ENCODE results near the gene PIK3AP1. TPM values are rescaled to one million over a fixed set of nuclear protein-coding genes. Genes with fewer than 3 reads are reported as not detected.

PIK3AP1 gene
- total and polyA plus RNA-seq, 10 of the 15 experiments (the other 5 are each of a cell fraction or from before 2014, with no cell fraction given): 26.2 to 306 (median 119) TPM

DNA sequence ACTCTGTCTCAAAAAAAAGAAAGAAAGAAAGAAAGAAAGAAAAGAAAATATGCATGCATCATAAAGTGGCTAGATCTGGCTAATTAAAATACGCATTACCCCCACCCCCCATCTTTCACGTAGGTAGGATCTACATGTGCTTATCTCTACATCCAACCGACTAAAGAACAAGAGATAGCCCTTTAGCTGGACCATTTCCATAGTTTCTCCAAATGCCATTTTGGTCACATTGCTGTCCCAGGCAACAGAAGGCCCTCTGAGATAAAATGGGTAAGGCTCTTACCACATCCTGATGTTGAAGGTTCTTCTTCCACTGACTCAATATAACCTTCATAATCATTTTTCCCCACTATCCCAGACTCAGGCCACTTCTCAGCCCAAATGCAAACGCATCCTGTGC, 31.5 kb downstream of the PIK3AP1 start:
- in situ Hi-C loops (cut with MboI) (no loop called here), intact Hi-C loops (cut with micrococcal nuclease; ENCODE audit: unreplicated experiment) (no loop called here)
- ChIA-PET SMC1A (ENCODE audit: uncharacterized antibody, unreplicated experiment) (interaction anchor here (1.3 to 1.4 kb wide), 2 partner anchors 10 to 30 kb away, joined by 3 read pairs; no protein-coding TSS in a partner anchor), CTCF (no interaction called here), RAD21 (ENCODE audit: unreplicated experiment) (no interaction called here), POLR2A (interaction anchor here (0.6 kb wide), 1 partner anchor 395 kb away, joined by 3 read pairs; no protein-coding TSS in a partner anchor)
- Histone ChIP-seq H4K20me1 (ENCODE audit: control insufficient read depth, insufficient read depth) (peaks cover 6% of the 10 kb centered on the region), H2AFZ (ENCODE audit: control insufficient read depth, low read depth, low read length) (no peak overlapping the region), H3K9me3 (replicated peaks; ENCODE audit: control insufficient read depth, insufficient read depth, low read length) (no peaks in the 10 kb centered on the region), H3K4me3 (no peak overlapping the region), H3K27me3 (replicated peaks in 1 of 2; ENCODE audit: control insufficient read depth in 2 of 2, insufficient read depth in 2 of 2, low read length in 1 of 2) (no peaks in the 10 kb centered on the region), H3K27ac (ENCODE audit: control insufficient read depth, insufficient read depth) (no peak overlapping the region), H3K4me2 (ENCODE audit: control insufficient read depth, insufficient read depth) (no peak overlapping the region), H3K4me1 (ENCODE audit: control insufficient read depth, insufficient read depth, low read length) (peaks cover 26% of the 10 kb centered on the region), H3K9ac (ENCODE audit: control insufficient read depth, insufficient read depth, low read length) (no peak overlapping the region), H3K36me3 (ENCODE audit: control insufficient read depth in 2 of 2, insufficient read depth in 2 of 2, low read length in 1 of 2) (peaks cover 5 to 23% of the 10 kb centered on the region in 2 experiments; a peak in 3 of 4 replicates), H3K79me2 (ENCODE audit: control insufficient read depth, insufficient read depth, low read length) (peaks cover 81% of the 10 kb centered on the region)
- no peak for ATAC-seq
- no peak for FAIRE-seq
- no TSS peak for BruUV-seq (replicated peaks)
- 78% methylated on average over 4 of the region's 4 CpGs for WGBS (ENCODE audit: insufficient coverage, insufficient replicate concordance, low lambda C conversion rate, missing lambda C conversion rate)
- TF ChIP-seq, protein P1, sequence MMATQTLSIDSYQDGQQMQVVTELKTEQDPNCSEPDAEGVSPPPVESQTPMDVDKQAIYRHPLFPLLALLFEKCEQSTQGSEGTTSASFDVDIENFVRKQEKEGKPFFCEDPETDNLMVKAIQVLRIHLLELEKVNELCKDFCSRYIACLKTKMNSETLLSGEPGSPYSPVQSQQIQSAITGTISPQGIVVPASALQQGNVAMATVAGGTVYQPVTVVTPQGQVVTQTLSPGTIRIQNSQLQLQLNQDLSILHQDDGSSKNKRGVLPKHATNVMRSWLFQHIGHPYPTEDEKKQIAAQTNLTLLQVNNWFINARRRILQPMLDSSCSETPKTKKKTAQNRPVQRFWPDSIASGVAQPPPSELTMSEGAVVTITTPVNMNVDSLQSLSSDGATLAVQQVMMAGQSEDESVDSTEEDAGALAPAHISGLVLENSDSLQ (IDR thresholded peaks at IDR 0.05): no peak
- TF ChIP-seq YBX1 (IDR thresholded peaks at IDR 0.05) (no peak), EED (IDR thresholded peaks at IDR 0.05; ENCODE audit: low read depth) (no peak)
- no peak for DNase-seq (ENCODE audit: low read depth, low spot score)

DNA sequence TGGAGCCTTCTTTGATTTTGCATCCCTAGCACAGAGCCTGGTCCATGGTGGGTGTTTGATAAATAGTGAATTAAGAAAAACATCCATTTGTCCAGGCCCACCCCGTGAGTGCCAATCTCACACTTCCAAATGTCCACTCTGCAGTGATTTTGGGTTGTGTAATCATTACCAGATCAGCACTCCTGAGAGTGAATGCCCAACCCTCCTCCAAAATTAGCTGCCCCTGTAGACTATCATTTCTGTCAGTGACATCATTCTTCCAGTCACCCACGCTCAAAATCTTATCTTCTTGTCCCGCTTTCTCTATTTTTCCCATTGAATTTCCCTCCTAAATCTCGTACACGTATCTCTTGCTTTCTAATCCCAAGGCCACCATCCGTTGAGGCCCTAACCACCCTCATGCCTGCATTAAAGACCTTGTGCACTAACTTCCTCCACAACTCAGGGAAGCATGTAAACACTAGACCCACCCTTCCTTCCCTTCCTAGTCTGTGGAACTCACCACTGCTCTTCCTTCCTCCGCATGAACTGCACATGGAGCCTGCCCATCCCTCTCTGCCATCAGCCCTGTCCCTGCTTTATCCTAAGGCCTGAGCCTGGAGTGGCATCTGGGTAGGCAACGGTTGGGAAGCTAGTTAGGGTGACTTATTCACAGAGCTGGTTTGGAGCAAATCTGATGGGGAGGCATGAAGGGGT, 32.8 kb downstream of the PIK3AP1 start:
- intact Hi-C loops (cut with micrococcal nuclease; ENCODE audit: unreplicated experiment): no loop called here
- WGBS (ENCODE audit: insufficient coverage, insufficient replicate concordance, low lambda C conversion rate, missing lambda C conversion rate): 42% methylated on average over 8 of the region's 8 CpGs
- POLR2A ChIA-PET: interaction anchor here (0.6 kb wide), 1 partner anchor 42 kb away, joined by 3 read pairs; no protein-coding TSS in a partner anchor

More for the DNA sequence above, 32.8 kb downstream of the PIK3AP1 start:
- ChIA-PET RAD21 (ENCODE audit: unreplicated experiment) (interaction anchor here (0.7 to 1.3 kb wide), 2 partner anchors 30 to 31 kb away, joined by 3 to 4 read pairs; no protein-coding TSS in a partner anchor), SMC1A (ENCODE audit: uncharacterized antibody, unreplicated experiment) (interaction anchor here (1.1 to 2.7 kb wide), 4 partner anchors 11 to 77 kb away, joined by 3 to 14 read pairs (median 3); no protein-coding TSS in a partner anchor), CTCF (interaction anchor here (1.1 to 1.3 kb wide), 2 partner anchors 14 to 39 kb away, joined by 3 to 4 read pairs; no protein-coding TSS in a partner anchor)
- TF ChIP-seq, protein P2, sequence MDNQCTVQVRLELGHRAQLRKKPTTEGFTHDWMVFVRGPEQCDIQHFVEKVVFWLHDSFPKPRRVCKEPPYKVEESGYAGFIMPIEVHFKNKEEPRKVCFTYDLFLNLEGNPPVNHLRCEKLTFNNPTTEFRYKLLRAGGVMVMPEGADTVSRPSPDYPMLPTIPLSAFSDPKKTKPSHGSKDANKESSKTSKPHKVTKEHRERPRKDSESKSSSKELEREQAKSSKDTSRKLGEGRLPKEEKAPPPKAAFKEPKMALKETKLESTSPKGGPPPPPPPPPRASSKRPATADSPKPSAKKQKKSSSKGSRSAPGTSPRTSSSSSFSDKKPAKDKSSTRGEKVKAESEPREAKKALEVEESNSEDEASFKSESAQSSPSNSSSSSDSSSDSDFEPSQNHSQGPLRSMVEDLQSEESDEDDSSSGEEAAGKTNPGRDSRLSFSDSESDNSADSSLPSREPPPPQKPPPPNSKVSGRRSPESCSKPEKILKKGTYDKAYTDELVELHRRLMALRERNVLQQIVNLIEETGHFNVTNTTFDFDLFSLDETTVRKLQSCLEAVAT (IDR thresholded peaks at IDR 0.05): 0 out of 2 replicates have a peak, but pooled peaks have one; percentile 27
- TF ChIP-seq SIN3A (IDR thresholded peaks at IDR 0.05; ENCODE audit: low read depth, low read length) (no peak), HDGF (IDR thresholded peaks at IDR 0.05) (0 out of 2 replicates have a peak, but pooled peaks have one; percentile 31), RBBP5 (conservative IDR thresholded peaks at IDR 0.05) (no peak)
- BruUV-seq (replicated peaks): no TSS peak
- Histone ChIP-seq H3K4me3 (no peak overlapping the region), H4K20me1 (ENCODE audit: control insufficient read depth, insufficient read depth) (peaks cover 6% of the 10 kb centered on the region), H3K79me2 (ENCODE audit: control insufficient read depth, insufficient read depth, low read length) (peaks cover 80% of the 10 kb centered on the region), H3K9ac (ENCODE audit: control insufficient read depth, insufficient read depth, low read length) (no peak overlapping the region), H3K36me3 (ENCODE audit: control insufficient read depth in 2 of 2, insufficient read depth in 2 of 2, low read length in 1 of 2) (peaks cover 5 to 28% of the 10 kb centered on the region in 2 experiments; a peak in 3 of 4 replicates), H3K27ac (ENCODE audit: control insufficient read depth, insufficient read depth) (no peak overlapping the region), H3K4me2 (ENCODE audit: control insufficient read depth, insufficient read depth) (no peak overlapping the region), H3K4me1 (ENCODE audit: control insufficient read depth, insufficient read depth, low read length) (peaks cover 23% of the 10 kb centered on the region), H2AFZ (ENCODE audit: control insufficient read depth, low read depth, low read length) (no peak overlapping the region), H3K27me3 (replicated peaks in 1 of 2; ENCODE audit: control insufficient read depth in 2 of 2, insufficient read depth in 2 of 2, low read length in 1 of 2) (no peaks in the 10 kb centered on the region), H3K9me3 (replicated peaks; ENCODE audit: control insufficient read depth, insufficient read depth, low read length) (no peaks in the 10 kb centered on the region)
- DNase-seq (ENCODE audit: low read depth, low spot score): no peak
- in situ Hi-C loops (cut with MboI): no loop called here
- ATAC-seq: no peak
- FAIRE-seq: no peak

Data from GM12878 (cell line).